Heart right ventricle (tissue), 16 donors: Measurements from ENCODE around the gene EIF5. TPM values are rescaled to one million over a fixed set of nuclear protein-coding genes. Genes with fewer than 3 reads are reported as not detected.
A peak's percentile ranks its signal among the peaks of the same experiment; 100 is the strongest.

Experiments used
- ATAC-seq, 8 donors: fragments of 200-7000 bp; cut with Tn5 transposase; one replicate each; pipeline ENCODE4 v1.9.1; 2020; ENCODE audit warnings: mild to moderate bottlenecking in 8 of 8, moderate library complexity in 8 of 8, moderate number of reproducible peaks in 1 of 8
- DNase-seq, 2 donors: peaks; one replicate each; pipeline ENCODE4 v3.0.0-alpha.2; 2020
- H3K27ac ChIP-seq, 10 donors: fragments of 200-600 bp; sonication (generic) in 2 of 10; one replicate each; pipeline versions ENCODE4 v1.5.0 to v1.8.0; 2020 to 2022; ENCODE audit warnings: mild to moderate bottlenecking in 3 of 10
- H3K27me3 ChIP-seq, 7 donors: fragments of 200-600 bp; one replicate each; pipeline ENCODE4 v1.8.0; 2021 to 2022; ENCODE audit warnings: mild to moderate bottlenecking in 2 of 7
- H3K36me3 ChIP-seq, 9 donors: fragments of 200-600 bp; sonication (generic) in 1 of 9; one replicate each; pipeline versions ENCODE4 v1.5.0 to v1.8.0; 2020 to 2022; ENCODE audit warnings: mild to moderate bottlenecking in 2 of 9
- H3K4me1 ChIP-seq, 9 donors: fragments of 200-600 bp; sonication (generic) in 1 of 9; one replicate each; pipeline versions ENCODE4 v1.5.0 to v1.8.0; 2020 to 2022; ENCODE audit warnings: mild to moderate bottlenecking in 4 of 9
- H3K4me3 ChIP-seq, 10 donors: fragments of 200-600 bp; sonication (generic) in 2 of 10; one replicate each; pipeline versions ENCODE4 v1.5.0 to v1.8.0; 2020 to 2022; ENCODE audit warnings: mild to moderate bottlenecking in 7 of 10, moderate library complexity in 2 of 10
- H3K9me3 ChIP-seq, 11 donors: fragments of 200-600 bp in 10 of 11; sonication (generic) in 2 of 11; one replicate each; pipeline versions ENCODE4 v1.5.0 to v1.8.0; 2013 to 2022; ENCODE audit warnings: mild to moderate bottlenecking in 2 of 11, control low read depth in 1 of 11, moderate library complexity in 1 of 11
- WGBS, 2 donors: extraction: QIAGEN DNeasy Blood & Tissue Kit; methylation state at CpG; one replicate each; pipeline ENCODE4 v1.1.7; 2013; ENCODE audit warnings: inconsistent platforms in 1 of 2; 5-methylcytosine and 5-hydroxymethylcytosine counted together
- intact Hi-C, 10 donors: fragments of 100-400 bp; cut with DNase I; formaldehyde crosslinking; loops; one replicate each; pipeline versions ENCODE4 v1.11.1 to v1.14.2; 2022
- polyA plus RNA-seq, 2 donors: library from polyadenylated mRNA; stranded (reverse); fragments of 200-250 nt; gene quantifications; one replicate each; pipeline ENCODE4 v1.2.3, GENCODE V29; 2013
- total RNA-seq, 10 donors: library from RNA; stranded (reverse); fragmentation: NEBNext Ultra II Directional in 3 of 10; extraction: Animal tissue kit (Norgen Biotek cat#: 25700) in 3 of 10; gene quantifications; one replicate each; pipeline versions ENCODE4 v1.2.1 to v1.2.4, GENCODE V29; 2021 to 2023
- TF ChIP-seq, protein P1 (sequence below), 9 donors: fragments of 200-600 bp; sonication (generic) in 2 of 9; IDR thresholded peaks; one replicate each; pipeline versions ENCODE4 v1.5.0 to v1.8.0; 2021 to 2022; ENCODE audit warnings: antibody characterized with exemption in 9 of 9, mild to moderate bottlenecking in 5 of 9, moderate library complexity in 1 of 9
- donor health status: Arrhythmogenic right ventricular cardiomyopathy.
- donor health status: ischemic (EF 13 %, LVEDD 7.1; RV severe dilation, severe dysfunction).
- donor health status: healthy with polysubstance abuse.
- donor health status: DM: no; HTN: yes; CAD: no.
- donor health status: DM: no; HTN: no; CAD: no.
- donor health status: ischemic (EF 25% LVEDD 6.9; RV normal size, moderate dysfunction).
- donor health status: ischemic (EF 25% LVEDD 5.7; RV mildly dilated, moderate dysfunction).
- donor health status: healthy.
- donor health status: DM: yes; HTN: yes; CAD: no.
- donor health status: Ischemic cardiomyopathy.
- donor health status: ischemic (EF 35%, LVEDD 5.7; RV mildly dilated, moderate dysfunction).
- donor health status: nonischemic (EF 11% LVEDD 7.7; RV severe dilation, severe dysfunction).
- donor health status: DM: yes; HTN: yes; CAD: no.
- donor health status: PGD.
- donor health status: ischemic (EF 29% LVEDD 5.4; RV normal size, mild dysfunction).
- donor health status: nonischemic (EF 23%, LVEDD 6.1; RV moderate dilation, normal function).

Gene EIF5
- total and polyA plus RNA-seq, 12 donors = 56.7 to 323 (median 230) TPM

DNA sequence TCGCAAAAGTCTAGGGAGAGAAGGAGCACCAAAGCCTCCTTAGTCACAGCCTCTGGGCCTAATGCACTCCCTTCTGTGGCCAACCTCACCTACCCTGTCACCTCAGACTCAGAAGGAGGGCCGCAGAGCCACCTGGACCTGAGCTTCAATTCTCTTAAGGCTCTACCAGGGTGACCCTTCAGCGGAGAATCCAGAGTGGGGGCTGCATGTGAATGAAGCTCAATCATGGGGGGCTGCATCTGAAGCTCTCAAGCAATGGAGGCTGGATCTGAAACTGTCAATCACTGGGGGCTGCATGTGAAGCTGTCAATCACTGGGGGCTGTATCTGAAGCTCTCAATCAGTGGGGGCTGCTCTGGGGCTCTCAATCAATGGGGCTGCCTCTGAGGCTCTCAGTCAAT, 43.1 kb upstream of the EIF5 start:
- 95 to 96% methylated on average over 3 of the region's 3 CpGs for WGBS, 2 donors
- Histone ChIP-seq H3K4me3 (no peak overlapping the region), H3K36me3 (no peaks in the 10 kb centered on the region), H3K27me3 (peaks cover 0 to 45% (median 20%) of the 10 kb centered on the region in 7 donors), H3K27ac (no peak overlapping the region), H3K9me3 (no peaks in the 10 kb centered on the region), H3K4me1 (no peaks in the 10 kb centered on the region)
- ATAC-seq (no peak), DNase-seq (no peak)
- intact Hi-C loops = loop anchor here in 9 of 10 donors (5.0 to 10.0 kb wide), 9 partner anchors 99 to 596 kb away; partner anchors contain the start of gene LBHD2 (in 1 of the 9)
- TF ChIP-seq, protein P1, sequence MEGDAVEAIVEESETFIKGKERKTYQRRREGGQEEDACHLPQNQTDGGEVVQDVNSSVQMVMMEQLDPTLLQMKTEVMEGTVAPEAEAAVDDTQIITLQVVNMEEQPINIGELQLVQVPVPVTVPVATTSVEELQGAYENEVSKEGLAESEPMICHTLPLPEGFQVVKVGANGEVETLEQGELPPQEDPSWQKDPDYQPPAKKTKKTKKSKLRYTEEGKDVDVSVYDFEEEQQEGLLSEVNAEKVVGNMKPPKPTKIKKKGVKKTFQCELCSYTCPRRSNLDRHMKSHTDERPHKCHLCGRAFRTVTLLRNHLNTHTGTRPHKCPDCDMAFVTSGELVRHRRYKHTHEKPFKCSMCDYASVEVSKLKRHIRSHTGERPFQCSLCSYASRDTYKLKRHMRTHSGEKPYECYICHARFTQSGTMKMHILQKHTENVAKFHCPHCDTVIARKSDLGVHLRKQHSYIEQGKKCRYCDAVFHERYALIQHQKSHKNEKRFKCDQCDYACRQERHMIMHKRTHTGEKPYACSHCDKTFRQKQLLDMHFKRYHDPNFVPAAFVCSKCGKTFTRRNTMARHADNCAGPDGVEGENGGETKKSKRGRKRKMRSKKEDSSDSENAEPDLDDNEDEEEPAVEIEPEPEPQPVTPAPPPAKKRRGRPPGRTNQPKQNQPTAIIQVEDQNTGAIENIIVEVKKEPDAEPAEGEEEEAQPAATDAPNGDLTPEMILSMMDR (IDR thresholded peaks at IDR 0.05) = no peak

DNA sequence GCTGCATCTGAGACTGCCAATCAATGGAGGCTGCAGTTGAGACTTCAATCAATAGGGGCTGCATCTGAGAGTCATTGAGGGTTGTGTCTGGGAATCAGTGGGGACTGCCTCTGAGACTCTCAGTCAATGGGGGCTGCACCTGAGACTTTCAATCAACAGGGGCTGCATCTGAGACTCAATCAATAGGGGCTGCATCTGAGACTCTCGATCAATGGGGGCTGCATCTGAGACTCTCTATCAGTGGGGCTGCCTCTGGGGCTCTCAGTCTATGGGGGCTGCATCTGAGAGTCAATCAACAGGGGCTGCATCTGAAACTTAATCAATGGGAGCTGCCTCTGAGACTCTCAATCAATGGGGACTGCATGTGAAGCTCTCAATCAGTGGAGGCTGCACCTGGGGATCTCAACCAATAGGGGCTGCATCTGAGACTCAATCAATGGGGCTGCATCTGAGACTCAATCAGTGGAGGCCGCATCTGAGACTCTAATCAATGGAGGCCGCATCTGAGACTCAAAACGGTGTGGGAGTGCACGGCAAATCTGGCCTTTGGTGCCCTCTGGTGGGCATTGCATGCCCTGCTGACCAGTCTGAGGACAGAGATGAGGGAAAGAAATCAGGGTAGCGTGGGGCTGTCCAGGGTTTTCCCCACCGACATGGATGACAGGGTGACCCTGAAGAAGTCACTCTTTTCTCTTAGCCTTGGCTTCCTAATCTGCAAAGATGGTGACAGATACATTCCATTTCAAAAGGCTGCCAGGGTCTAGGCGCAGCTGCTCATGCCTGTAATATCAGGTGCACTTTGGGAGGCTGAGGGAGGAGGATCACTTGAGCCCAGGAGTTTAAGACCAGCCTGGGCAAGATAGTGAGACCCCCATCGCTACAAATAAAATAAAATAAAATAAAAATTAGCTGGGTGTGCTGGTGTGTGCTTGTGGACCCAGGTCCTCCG, 41.3 kb upstream of the EIF5 start:
- no peaks in the 10 kb centered on the region for H3K4me1 ChIP-seq
- peak; percentile 87 to 97 (median 92) for ATAC-seq
- TF ChIP-seq, protein P1 (IDR thresholded peaks at IDR 0.05) = peak; percentile 86 to 96 (median 93)

DNA sequence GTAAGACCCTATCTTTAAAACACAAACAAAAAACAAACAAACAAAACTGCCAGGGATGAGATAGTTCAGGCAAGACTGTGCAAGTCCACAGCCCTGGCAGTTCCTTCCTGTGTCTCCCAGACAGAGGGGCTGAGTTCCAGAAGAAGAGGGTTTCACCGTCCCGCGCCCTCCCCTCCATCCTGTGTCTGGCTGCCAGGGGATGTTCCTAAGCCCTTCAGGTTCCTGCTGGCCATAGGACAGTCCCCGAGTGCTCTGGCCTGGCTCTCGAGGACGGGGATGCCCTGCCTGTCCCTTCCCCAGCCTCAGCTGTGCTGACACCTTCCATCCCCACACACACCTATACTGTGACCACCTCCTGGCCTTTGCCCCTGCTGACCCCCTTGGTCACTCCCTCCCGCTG, 40.6 kb upstream of the EIF5 start:
- TF ChIP-seq, protein P1 (IDR thresholded peaks at IDR 0.05) = no peak
- DNase-seq (no peak), ATAC-seq (peak in 1 of 8 donors; percentile 27)
- H3K36me3 ChIP-seq = no peaks in the 10 kb centered on the region
- intact Hi-C loops = loop anchor here (2.0 to 10.0 kb wide), 14 partner anchors 101 to 599 kb away; partner anchors contain the start of gene LBHD2 (in 1 of the 10)
- WGBS, 2 donors = 65 to 71% methylated on average over 7 of the region's 7 CpGs
- no peaks in the 10 kb centered on the region for H3K4me1 ChIP-seq
- no peak overlapping the region for H3K27ac ChIP-seq
- no peak overlapping the region for H3K4me3 ChIP-seq
- no peaks in the 10 kb centered on the region for H3K9me3 ChIP-seq
- H3K27me3 ChIP-seq = peaks cover 0 to 29% (median 4%) of the 10 kb centered on the region in 7 donors

More for the DNA sequence above, 41.3 kb upstream of the EIF5 start:
- H3K4me3 ChIP-seq = no peak overlapping the region
- H3K27me3 ChIP-seq = peaks cover 0 to 29% (median 4%) of the 10 kb centered on the region in 7 donors
- intact Hi-C loops = loop anchor here (1.0 to 10.0 kb wide), 16 partner anchors 100 to 598 kb away; partner anchors contain the start of gene LBHD2 (in 1 of the 10)
- H3K27ac ChIP-seq = no peak overlapping the region
- peak; percentile 77 to 80 for DNase-seq
- 29 to 31% methylated on average over 10 of the region's 10 CpGs for WGBS, 2 donors
- H3K36me3 ChIP-seq = no peaks in the 10 kb centered on the region
- no peaks in the 10 kb centered on the region for H3K9me3 ChIP-seq

DNA sequence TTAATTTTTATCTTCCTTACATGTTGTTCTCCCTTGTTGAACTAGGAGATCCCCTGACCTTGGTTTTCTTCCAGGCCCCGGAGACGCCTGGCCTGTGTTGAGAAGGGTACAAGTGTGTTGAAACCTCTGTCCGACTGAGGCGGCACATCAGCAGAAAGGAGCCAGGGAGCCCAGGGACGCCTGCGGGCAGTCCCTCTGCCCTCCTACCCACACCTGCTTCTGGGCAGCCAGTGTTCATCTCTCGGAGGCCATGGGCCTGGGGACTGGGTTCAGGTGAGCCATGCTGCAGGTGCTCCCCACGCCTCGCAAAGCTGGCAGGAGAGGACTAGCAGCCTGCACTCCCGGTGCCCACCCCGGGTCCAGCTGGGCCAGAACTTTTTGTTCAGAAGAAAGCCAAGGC, 39.9 kb upstream of the EIF5 start:
- intact Hi-C loops = loop anchor here in 9 of 10 donors (5.0 to 10.0 kb wide), 9 partner anchors 102 to 599 kb away; partner anchors contain the start of gene LBHD2 (in 1 of the 9)

More for the DNA sequence above, 39.9 kb upstream of the EIF5 start:
- H3K27ac ChIP-seq = no peak overlapping the region
- H3K36me3 ChIP-seq = no peaks in the 10 kb centered on the region
- H3K4me1 ChIP-seq = no peaks in the 10 kb centered on the region
- peaks cover 0 to 29% (median 4%) of the 10 kb centered on the region in 7 donors for H3K27me3 ChIP-seq
- no peak overlapping the region for H3K4me3 ChIP-seq
- no peaks in the 10 kb centered on the region for H3K9me3 ChIP-seq
- DNase-seq = no peak
- 80 to 87% methylated on average over 11 of the region's 11 CpGs for WGBS, 2 donors
- ATAC-seq = no peak
- TF ChIP-seq, protein P1 (IDR thresholded peaks at IDR 0.05) = no peak
